HEK293 (cell line): ENCODE results near the gene MAP3K15.

ENCODE experiments used
- CTCF ChIA-PET: fragments of 350-600 bp; formaldehyde crosslinking; extraction: SDS; loops from one replicate; lab custom pipeline; 2021; ENCODE audit warnings: antibody characterized with exemption; lab: Yijun Ruan, JAX
- POLR2A ChIA-PET: fragments of 300-600 bp; formaldehyde crosslinking; extraction: SDS; loops from one replicate; lab custom pipeline; 2020; ENCODE audit warnings: antibody characterized with exemption, inconsistent platforms; lab: Yijun Ruan, JAX
- H3K27ac ChIP-seq: fragments of 200-500 bp; sonication (Bioruptor generic); 2 replicates; pipeline ENCODE4 v1.5.1; 2014; ENCODE audit warnings: low read depth, low read length, control low read depth, inconsistent platforms; ENCODE audit errors: extremely low read depth
- H3K36me3 ChIP-seq, 2 experiments: fragments of 200-500 bp in 1 of 2; sonication (Bioruptor generic) in 1 of 2; 1 replicate in 1 of 2; 2 replicates in 1 of 2; pipeline ENCODE4 v1.5.1; 2014 to 2017; ENCODE audit warnings: inconsistent platforms in 2 of 2, low read length in 2 of 2; ENCODE audit not compliant: control insufficient read depth in 2 of 2, insufficient read depth in 1 of 2
- H3K4me1 ChIP-seq: fragments of 200-500 bp; sonication (Bioruptor generic); 2 replicates; pipeline ENCODE4 v1.5.1; 2014; ENCODE audit warnings: mild to moderate bottlenecking, low read length, inconsistent platforms; ENCODE audit not compliant: control insufficient read depth, insufficient read depth
- H3K4me3 ChIP-seq: 2 replicates; pipeline ENCODE4 v1.5.1; 2011; ENCODE audit warnings: low read depth, mild to moderate bottlenecking, control low read depth, low read length, moderate library complexity
- H3K9me3 ChIP-seq: fragments of 200-500 bp; sonication (Bioruptor generic); 2 replicates; pipeline ENCODE4 v1.5.1; 2014; ENCODE audit warnings: low read depth, low read length, inconsistent platforms; ENCODE audit not compliant: control insufficient read depth, insufficient read depth
- HIC1 ChIP-seq: fragments of 450-650 bp; formaldehyde crosslinking; IDR thresholded peaks from 2 replicates; pipeline ENCODE4 v1.5.1; 2016; ENCODE audit warnings: missing biosample characterization, missing genetic modification characterization
- KLF8 ChIP-seq: fragments of 450-650 bp; formaldehyde crosslinking; IDR thresholded peaks from 2 replicates; pipeline ENCODE4 v1.5.1; 2016; ENCODE audit warnings: missing biosample characterization, missing genetic modification characterization
- MYNN ChIP-seq: fragments of 450-650 bp; formaldehyde crosslinking; IDR thresholded peaks from 2 replicates; pipeline ENCODE4 v1.5.1; 2016; ENCODE audit warnings: missing biosample characterization, missing genetic modification characterization, borderline replicate concordance
- OVOL3 ChIP-seq: fragments of 450-650 bp; formaldehyde crosslinking; IDR thresholded peaks from 2 replicates; pipeline ENCODE4 v1.5.1; 2016; ENCODE audit warnings: missing biosample characterization, missing genetic modification characterization
- SALL2 ChIP-seq: fragments of 450-650 bp; formaldehyde crosslinking; IDR thresholded peaks from 2 replicates; pipeline ENCODE4 v1.5.0; 2017; ENCODE audit warnings: missing biosample characterization, mild to moderate bottlenecking, missing genetic modification characterization, borderline replicate concordance
- ZBTB20 ChIP-seq: fragments of 450-650 bp; formaldehyde crosslinking; IDR thresholded peaks from 2 replicates; pipeline ENCODE4 v1.5.1; 2016; ENCODE audit warnings: missing biosample characterization, missing genetic modification characterization
- ZBTB49 ChIP-seq: fragments of 450-650 bp; formaldehyde crosslinking; IDR thresholded peaks from 2 replicates; pipeline ENCODE4 v1.5.1; 2016; ENCODE audit warnings: missing biosample characterization, missing genetic modification characterization, low read depth
- ZNF114 ChIP-seq: fragments of 450-650 bp; formaldehyde crosslinking; IDR thresholded peaks from 2 replicates; pipeline ENCODE4 v1.5.0; 2017; ENCODE audit warnings: missing biosample characterization, missing genetic modification characterization
- ZNF146 ChIP-seq: fragments of 450-650 bp; formaldehyde crosslinking; IDR thresholded peaks from 2 replicates; pipeline ENCODE4 v1.5.1; 2016; ENCODE audit warnings: missing biosample characterization, missing genetic modification characterization
- ZNF335 ChIP-seq: fragments of 450-650 bp; formaldehyde crosslinking; conservative IDR thresholded peaks from 2 replicates; pipeline ENCODE4 v1.5.1; 2016; ENCODE audit warnings: missing biosample characterization, missing genetic modification characterization
- ZNF391 ChIP-seq: fragments of 450-650 bp; formaldehyde crosslinking; IDR thresholded peaks from 2 replicates; pipeline ENCODE4 v1.5.1; 2016; ENCODE audit warnings: low read depth, missing biosample characterization, missing genetic modification characterization, borderline replicate concordance
- ZNF416 ChIP-seq: fragments of 450-650 bp; formaldehyde crosslinking; IDR thresholded peaks from 2 replicates; pipeline ENCODE4 v1.5.1; 2016; ENCODE audit warnings: missing biosample characterization, missing genetic modification characterization
- ZNF514 ChIP-seq: fragments of 450-650 bp; formaldehyde crosslinking; IDR thresholded peaks from 2 replicates; pipeline ENCODE4 v1.5.1; 2016; ENCODE audit warnings: missing biosample characterization, missing genetic modification characterization
- ZNF518A ChIP-seq: fragments of 450-650 bp; formaldehyde crosslinking; conservative IDR thresholded peaks from 2 replicates; pipeline ENCODE4 v1.5.1; 2016; ENCODE audit warnings: low read depth, missing biosample characterization, missing genetic modification characterization
- ZNF521 ChIP-seq: fragments of 450-650 bp; formaldehyde crosslinking; IDR thresholded peaks from 2 replicates; pipeline ENCODE4 v1.5.1; 2017; ENCODE audit warnings: missing biosample characterization, mild to moderate bottlenecking, missing genetic modification characterization
- ZNF555 ChIP-seq: fragments of 450-650 bp; formaldehyde crosslinking; conservative IDR thresholded peaks from 2 replicates; pipeline ENCODE4 v1.5.1; 2017; ENCODE audit warnings: missing biosample characterization, mild to moderate bottlenecking, missing genetic modification characterization, inconsistent platforms
- ZNF585B ChIP-seq: fragments of 450-650 bp; formaldehyde crosslinking; IDR thresholded peaks from 2 replicates; pipeline ENCODE4 v1.5.1; 2016; ENCODE audit warnings: missing biosample characterization, missing genetic modification characterization
- ZNF777 ChIP-seq: fragments of 450-650 bp; formaldehyde crosslinking; IDR thresholded peaks from 2 replicates; pipeline ENCODE4 v1.5.1; 2017; ENCODE audit warnings: missing biosample characterization, missing genetic modification characterization, borderline replicate concordance
- ZNF785 ChIP-seq: fragments of 450-650 bp; formaldehyde crosslinking; IDR thresholded peaks from 2 replicates; pipeline ENCODE4 v1.5.1; 2016; ENCODE audit warnings: missing biosample characterization, missing genetic modification characterization
- ZNF791 ChIP-seq: fragments of 450-650 bp; formaldehyde crosslinking; IDR thresholded peaks from 2 replicates; pipeline ENCODE4 v1.5.1; 2016; ENCODE audit warnings: missing biosample characterization, missing genetic modification characterization

MAP3K15 gene

GRCh38 chrX:19375546-19375945, 139.8 kb downstream of the MAP3K15 start (continued):
- TF ChIP-seq ZNF785 (tag by site-specific recombination), result no peak

- TF ChIP-seq OVOL3 (tag by site-specific recombination), result no peak
- no peak for TF ChIP-seq ZNF521 (tag by site-specific recombination)
- no peak for TF ChIP-seq ZNF555 (tag by site-specific recombination)
- TF ChIP-seq ZBTB20, result no peak
- TF ChIP-seq ZNF777, result no peak
- no peak for TF ChIP-seq SALL2 (tag by site-specific recombination)
- TF ChIP-seq ZNF791 (tag by site-specific recombination), result no peak
- TF ChIP-seq MYNN, result no peak
- TF ChIP-seq ZNF114, result no peak
- TF ChIP-seq ZNF391 (tag by site-specific recombination), result no peak
- TF ChIP-seq ZBTB49 (tag by site-specific recombination), result no peak
- TF ChIP-seq ZNF518A (tag by site-specific recombination), result no peak
- TF ChIP-seq ZNF416 (tag by site-specific recombination), result no peak
- no peak for TF ChIP-seq ZNF785 (tag by site-specific recombination)
- TF ChIP-seq ZNF146 (tag by site-specific recombination), result no peak
- no peak for TF ChIP-seq ZNF585B (tag by site-specific recombination)
- no peak for TF ChIP-seq KLF8 (tag by site-specific recombination)
- TF ChIP-seq HIC1, result no peak
- no peak for TF ChIP-seq ZNF514 (tag by site-specific recombination)
- no peak for TF ChIP-seq ZNF335 (tag by site-specific recombination)
- ChIA-PET POLR2A (no interaction called here), CTCF (interaction anchor here (1.5 to 4.1 kb wide), 2 partner anchors 24 to 162 kb away, joined by 5 to 35 read pairs; no protein-coding TSS in a partner anchor)
- Histone ChIP-seq H3K27ac (no peak overlapping the region), H3K36me3 (peaks cover 0 to 26% of the 10 kb centered on the region in 2 experiments; a peak in 1 of 3 replicates), H3K4me1 (0 out of 2 replicates have a peak, but pooled peaks cover 3% of the 10 kb centered on the region), H3K4me3 (no peak overlapping the region), H3K9me3 (no peaks in the 10 kb centered on the region)
These were observed 141.9 kb downstream of the MAP3K15 start for GRCh38 chrX:19373351-19373891.
